HG03064 (cell line): ENCODE data around the gene CHTF18.

Experiments used
- ATAC-seq: cut with Tn5 transposase; IDR thresholded peaks from one replicate; pipeline ENCODE4 v1.9.1; 2021; ENCODE audit warnings: low read depth; ENCODE audit not compliant: unreplicated experiment

CHTF18 gene

GRCh38 chr16:790086-790485, 1.7 kb downstream of the CHTF18 start:
- ATAC-seq: no peak

GRCh38 chr16:791131-791530, 2.7 kb downstream of the CHTF18 start:
- no peak for ATAC-seq

- no peak for ATAC-seq
These were observed 4.0 kb downstream of the CHTF18 start for GRCh38 chr16:792221-792995.

- ATAC-seq: no peak
These were observed 5.0 kb downstream of the CHTF18 start for GRCh38 chr16:793414-793813.

DNA sequence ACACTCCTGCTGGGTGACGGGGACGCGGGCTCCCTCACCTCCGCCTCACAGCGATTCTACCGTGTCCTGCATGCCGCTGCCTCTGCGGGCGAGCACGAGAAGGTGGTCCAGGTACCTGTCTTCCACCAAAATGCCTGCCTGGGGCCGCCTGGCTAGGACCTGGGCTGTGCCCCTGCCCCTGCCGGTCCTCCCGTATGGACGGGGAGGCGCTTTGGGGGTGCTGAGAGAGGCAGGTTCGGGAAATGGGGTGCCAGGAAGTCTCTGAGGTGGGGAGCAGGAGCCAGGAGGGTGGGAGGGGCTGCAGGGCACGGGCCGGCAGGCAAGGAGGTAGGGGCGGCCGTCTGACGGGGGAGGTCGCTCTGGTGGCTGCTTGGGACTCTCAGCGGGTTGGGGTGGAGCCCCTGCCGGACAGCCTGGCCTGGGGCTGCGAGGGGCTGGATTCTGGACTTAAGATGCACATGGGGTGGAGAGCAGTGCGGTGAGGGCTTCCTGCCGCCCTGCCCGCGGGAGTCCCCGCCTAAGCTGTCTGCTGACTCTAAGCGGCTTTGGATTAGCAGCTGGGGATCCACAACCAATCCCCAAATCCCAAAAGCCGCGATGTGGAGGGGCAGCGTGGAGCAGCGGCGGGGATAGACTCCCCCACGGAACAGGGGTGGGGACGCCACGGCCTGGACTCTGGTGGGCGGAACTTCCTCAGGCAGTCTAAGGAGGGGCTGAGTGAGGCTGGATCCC, 5.8 kb downstream of the CHTF18 start:
- ATAC-seq: no peak

DNA sequence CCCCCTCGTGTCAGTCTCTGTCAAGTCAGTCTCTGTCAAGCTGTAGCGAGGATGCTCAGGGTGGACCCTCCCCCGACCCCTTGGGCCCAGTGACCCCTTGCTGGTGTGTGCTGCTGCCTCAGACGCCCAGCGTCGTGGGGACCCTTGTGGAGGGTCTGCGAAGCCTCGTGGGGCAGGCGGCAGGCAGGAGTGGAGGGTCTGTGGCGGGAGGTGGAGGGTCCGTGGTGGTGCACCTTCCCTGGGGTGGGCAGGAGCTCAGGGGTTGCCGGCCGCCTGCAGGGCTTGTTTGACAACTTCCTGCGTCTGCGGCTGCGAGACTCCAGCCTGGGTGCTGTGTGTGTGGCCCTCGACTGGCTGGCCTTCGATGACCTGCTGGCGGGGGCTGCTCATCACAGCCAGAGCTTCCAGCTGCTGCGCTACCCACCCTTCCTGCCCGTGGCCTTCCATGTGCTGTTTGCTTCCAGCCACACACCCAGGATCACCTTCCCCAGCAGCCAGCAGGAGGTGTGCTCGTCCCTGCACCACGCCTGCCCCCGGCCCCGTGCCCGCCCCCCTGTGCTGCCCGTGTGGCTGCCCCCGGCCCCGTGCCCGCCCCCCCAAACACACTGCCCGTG, 6.5 kb downstream of the CHTF18 start:
- no peak for ATAC-seq

GRCh38 chr16:795580-796229, 7.3 kb downstream of the CHTF18 start:
- ATAC-seq: no peak

DNA sequence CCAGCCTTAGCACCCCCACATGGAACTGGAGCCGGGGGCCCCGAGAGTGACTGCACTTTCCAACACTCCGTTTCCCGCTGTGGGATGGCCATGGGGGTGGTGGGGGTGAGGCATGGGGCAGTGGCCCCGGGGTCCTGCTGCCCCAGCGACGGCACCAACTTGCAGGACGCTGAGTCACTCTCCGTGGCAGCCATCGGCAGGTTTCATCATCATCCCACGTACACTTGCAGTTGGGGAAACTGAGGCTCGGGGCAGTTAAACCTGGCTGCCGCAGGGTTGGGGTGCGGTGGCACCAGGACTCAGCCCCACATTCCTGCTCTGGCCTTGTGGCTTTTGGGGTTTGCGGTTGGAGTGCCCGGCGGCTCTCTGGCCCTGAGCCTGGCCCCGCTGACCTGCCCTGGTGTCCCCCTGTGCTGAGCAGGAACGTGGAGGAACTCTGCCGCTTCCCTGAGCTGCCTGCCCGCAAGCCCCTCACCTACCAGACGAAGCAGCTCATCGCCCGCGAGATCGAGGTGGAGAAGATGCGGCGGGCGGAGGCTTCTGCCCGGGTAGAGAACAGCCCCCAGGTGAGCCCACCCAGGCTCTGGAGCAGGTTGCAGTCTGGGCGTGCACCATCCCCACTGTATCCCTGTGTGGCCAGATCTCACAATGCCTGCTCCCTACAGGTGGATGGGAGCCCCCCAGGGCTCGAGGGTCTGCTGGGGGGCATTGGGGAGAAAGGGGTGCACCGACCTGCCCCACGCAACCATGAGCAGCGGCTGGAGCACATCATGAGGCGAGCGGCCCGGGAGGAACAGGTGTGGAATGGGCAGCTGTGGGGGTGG, 8.1 kb downstream of the CHTF18 start:
- ATAC-seq: no peak

DNA sequence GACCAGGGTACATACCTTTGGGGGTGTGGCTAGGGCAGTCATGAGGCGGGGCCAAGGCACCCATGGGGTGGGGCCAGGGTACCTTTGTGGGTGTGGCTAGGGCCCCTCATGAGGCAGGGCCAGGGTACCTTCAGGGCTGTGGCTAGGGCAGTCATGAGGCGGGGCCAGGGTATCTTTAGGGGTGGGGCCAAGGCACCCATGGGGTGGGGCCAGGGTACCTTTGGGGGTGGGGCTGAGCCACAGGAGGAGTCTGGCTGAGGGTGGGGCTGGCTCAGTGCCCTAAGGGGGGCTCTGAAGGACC, 8.7 kb downstream of the CHTF18 start:
- ATAC-seq: no peak

GRCh38 chr16:797686-798085, 9.3 kb downstream of the CHTF18 start:
- ATAC-seq: no peak

DNA sequence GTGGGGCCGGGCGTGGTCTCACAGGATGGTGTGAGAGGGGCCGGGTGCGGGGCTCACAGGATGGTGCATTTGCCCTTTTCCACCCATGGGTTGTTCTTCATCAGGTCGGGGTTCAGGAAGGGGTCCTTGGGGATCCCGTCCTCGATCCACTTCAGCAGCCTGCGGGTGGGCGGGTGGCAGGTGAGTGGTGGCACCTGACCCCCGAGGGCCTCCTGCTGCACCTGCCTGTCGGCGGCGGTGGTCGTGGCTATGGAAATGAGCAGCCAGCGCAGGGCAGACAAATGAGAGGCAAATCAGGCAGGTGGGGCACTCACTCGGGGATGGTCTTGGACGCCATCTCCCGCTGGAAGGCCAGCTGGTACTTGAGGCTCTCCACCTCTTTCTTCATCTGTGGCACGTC, 10.2 kb downstream of the CHTF18 start:
- no peak for ATAC-seq

DNA sequence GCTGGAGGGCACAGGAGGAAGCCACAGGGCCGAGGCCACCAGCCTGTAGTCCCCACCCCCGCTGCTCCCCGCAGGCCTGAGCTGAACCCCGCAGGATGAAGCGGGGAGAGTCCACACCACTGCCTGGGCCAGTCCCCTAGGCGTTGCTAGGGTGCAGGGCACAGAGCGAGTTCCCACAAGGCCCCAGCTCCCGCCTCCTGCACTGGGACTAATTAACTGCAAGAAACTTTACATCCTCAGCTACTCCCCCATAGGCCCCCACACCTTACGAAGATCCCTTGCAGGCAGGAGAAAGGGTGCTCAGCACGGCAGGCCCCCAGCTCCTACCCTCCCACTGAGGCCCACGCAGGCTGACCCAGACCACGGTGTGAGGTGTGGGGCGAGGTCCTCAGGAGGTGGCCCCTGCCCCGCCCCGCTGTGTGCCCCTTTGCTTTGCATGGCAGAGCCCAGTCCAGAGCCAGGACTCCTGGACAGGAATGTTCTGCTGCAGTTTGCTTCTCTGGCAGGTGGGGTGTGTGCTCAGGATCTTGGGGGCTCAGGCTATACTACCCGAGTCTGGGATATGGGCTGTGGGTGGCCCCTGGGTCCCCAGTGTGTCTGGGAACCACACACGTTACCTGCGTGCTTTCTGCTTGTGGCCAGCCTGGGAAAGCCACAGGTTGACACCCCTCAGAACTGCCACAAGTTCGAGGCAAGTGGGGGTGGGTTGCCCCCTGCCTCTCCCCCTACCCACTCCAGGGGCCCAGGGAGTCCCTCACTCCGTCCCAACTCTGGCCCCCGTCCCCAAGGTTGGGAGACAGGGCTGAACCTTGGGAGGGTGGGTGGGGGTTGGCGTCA, 10.9 kb downstream of the CHTF18 start:
- no peak for ATAC-seq

- ATAC-seq: no peak
These were observed 11.8 kb downstream of the CHTF18 start, which contains the start of gene GNG13 for GRCh38 chr16:799948-800833. Gene GNG13, minus strand, starts transcription at chr16:800734. Its CDS starts 1,657 bp downstream, at chr16:799077.

DNA sequence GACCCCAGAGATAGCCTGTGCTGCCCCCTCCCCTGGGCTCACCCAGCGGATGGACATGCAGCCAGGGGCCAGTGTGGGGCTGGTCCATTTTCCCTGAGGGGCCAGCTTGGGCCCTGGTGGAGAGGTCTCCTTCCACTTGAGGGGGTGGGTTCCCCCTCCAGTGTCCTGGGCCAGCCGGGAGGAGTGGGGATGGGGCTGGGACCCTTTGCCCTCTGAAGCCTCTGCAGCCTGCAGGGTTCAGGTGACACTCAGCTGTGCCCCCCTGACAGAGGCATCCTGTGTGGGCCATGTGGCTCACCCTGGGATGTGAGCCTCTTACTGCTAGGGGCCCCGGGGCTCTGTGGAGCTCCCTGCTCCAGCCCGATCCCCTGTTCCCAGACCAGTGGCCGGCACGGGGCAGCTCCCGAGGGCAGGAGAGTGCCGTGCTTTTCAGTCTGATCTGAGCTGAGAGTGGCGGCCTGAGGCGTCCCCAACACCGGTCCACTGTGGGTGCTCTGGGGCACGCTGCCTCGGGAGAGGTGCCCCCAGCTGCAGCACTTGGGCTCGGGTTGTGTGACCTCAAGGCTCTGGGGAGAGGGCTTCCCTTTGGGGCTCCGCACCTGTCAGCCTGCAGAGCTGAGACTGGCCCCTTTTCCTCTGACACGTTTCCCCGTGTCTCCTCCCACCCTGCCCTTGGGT, 12.6 kb downstream of the CHTF18 start:
- no peak for ATAC-seq

DNA sequence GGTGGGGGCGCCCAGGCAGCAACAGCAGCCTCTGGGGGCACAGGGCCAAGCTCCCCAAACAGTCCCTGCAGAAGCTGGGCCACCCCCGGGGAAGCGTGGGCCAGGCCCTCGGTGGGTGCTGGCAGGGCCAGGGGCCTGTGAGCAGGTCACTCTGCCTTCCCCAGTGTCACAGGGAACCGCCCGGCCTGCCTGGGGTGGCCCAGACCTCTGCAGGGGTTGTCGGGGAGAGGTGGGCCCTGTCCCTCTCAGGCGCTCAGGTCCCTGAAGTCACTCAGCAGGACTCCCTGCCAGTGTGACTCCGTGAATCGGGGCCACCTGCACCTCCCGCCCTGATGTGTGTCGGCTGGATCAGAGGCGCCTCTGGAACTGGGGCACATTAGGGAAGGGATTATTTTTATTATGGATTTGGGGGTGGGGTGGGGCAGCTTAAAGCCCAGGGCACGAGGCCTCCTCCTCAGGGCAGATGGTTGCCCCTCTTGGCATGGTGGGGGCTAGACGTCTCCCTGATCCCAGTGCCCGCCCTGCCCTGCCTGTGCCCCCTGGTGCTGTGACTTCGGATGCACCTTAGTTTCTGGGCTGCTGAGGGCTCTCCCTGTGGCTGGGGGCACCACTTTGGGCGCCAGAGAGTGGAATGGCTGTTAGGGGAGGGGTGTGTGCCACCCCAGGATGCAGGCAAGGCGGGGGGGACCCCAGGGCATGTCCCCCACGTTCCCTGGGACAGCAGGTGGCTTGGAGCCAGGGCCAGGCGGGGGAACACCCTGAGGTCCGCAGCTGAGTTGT, 13.4 kb downstream of the CHTF18 start:
- ATAC-seq: no peak

GRCh38 chr16:802461-802860, 14.0 kb downstream of the CHTF18 start:
- ATAC-seq: no peak
